ENCODE measurements around the gene ZNF227. TPM values are rescaled to one million over a fixed set of nuclear protein-coding genes. Genes with fewer than 3 reads are reported as not detected.

The ZNF227 gene
- polyA plus RNA-seq, 1 donor from 2014 or later, result 25.5 TPM

DNA sequence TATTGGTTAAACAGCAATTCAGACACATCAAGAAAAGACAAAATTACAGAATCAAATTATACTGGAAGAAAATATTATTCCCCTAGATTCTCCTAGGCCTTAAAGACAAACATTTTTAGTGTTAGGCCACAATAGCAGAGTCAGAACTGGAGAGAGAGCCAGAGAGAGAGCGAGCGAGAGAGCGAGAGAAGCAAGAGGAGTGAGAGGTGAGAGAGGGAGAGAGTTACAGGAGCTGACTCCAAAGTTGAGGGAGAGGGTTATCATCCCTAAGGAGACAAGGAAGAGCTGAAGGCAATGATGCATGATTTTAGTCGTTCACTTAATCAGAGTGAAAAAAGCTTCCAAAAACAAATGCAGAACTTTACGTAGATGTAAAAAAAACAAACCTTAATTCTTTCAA lies 20.2 kb upstream of the ZNF227 start (continued):
- TF ChIP-seq TAF1 (IDR thresholded peaks at IDR 0.05; ENCODE audit: low read depth), result no peak

DNA sequence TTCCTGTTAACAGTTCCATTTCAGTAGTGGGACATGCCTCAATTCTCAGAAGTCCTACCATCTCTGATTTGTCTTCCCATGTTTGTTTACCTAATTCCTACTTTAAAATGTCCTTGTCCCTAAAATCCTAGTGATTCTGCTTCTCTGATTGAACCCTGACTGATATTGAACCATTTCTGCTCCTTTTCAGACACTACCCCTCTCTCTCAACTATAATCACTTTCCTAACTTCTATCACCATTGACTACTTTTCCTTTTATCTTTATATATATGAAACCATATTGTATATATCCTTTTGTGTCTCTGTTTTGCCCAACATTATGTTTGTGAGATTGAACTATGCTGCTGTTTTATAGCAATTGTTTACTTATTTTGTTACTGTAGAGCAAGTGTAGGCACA lies 15.6 kb upstream of the ZNF227 start:
- H4K20me1 ChIP-seq (ENCODE audit: insufficient read depth), result no peaks in the 10 kb centered on the region
- H3K27me3 ChIP-seq (ENCODE audit: insufficient read depth, low read depth, low read length), result no peaks in the 10 kb centered on the region
- no peaks in the 10 kb centered on the region for H3F3A ChIP-seq (ENCODE audit: insufficient read depth, low read length, poor library complexity, severe bottlenecking)
- H3K9me3 ChIP-seq (ENCODE audit: low read length), result no peaks in the 10 kb centered on the region
- no peak overlapping the region for H3K9ac ChIP-seq (ENCODE audit: low read length)
- no peaks in the 10 kb centered on the region for H3K36me3 ChIP-seq (ENCODE audit: insufficient read depth, low read length)
- no peaks in the 10 kb centered on the region for H3K9me2 ChIP-seq (ENCODE audit: insufficient read depth, low read length)
- TF ChIP-seq EP300 (conservative IDR thresholded peaks at IDR 0.05; ENCODE audit: poor library complexity, severe bottlenecking) (no peak), TAF1 (IDR thresholded peaks at IDR 0.05; ENCODE audit: low read depth) (no peak), EZH2 (IDR thresholded peaks at IDR 0.05; ENCODE audit: borderline replicate concordance, insufficient read depth, low read length, poor library complexity, severe bottlenecking) (no peak), MXI1 (conservative IDR thresholded peaks at IDR 0.05; ENCODE audit: poor library complexity, severe bottlenecking) (no peak), SMC3 (conservative IDR thresholded peaks at IDR 0.05; ENCODE audit: poor library complexity) (no peak), POLR2AphosphoS5 (IDR thresholded peaks at IDR 0.05) (no peak), RAD21 (conservative IDR thresholded peaks at IDR 0.05) (no peak)
- TF ChIP-seq, protein P1, sequence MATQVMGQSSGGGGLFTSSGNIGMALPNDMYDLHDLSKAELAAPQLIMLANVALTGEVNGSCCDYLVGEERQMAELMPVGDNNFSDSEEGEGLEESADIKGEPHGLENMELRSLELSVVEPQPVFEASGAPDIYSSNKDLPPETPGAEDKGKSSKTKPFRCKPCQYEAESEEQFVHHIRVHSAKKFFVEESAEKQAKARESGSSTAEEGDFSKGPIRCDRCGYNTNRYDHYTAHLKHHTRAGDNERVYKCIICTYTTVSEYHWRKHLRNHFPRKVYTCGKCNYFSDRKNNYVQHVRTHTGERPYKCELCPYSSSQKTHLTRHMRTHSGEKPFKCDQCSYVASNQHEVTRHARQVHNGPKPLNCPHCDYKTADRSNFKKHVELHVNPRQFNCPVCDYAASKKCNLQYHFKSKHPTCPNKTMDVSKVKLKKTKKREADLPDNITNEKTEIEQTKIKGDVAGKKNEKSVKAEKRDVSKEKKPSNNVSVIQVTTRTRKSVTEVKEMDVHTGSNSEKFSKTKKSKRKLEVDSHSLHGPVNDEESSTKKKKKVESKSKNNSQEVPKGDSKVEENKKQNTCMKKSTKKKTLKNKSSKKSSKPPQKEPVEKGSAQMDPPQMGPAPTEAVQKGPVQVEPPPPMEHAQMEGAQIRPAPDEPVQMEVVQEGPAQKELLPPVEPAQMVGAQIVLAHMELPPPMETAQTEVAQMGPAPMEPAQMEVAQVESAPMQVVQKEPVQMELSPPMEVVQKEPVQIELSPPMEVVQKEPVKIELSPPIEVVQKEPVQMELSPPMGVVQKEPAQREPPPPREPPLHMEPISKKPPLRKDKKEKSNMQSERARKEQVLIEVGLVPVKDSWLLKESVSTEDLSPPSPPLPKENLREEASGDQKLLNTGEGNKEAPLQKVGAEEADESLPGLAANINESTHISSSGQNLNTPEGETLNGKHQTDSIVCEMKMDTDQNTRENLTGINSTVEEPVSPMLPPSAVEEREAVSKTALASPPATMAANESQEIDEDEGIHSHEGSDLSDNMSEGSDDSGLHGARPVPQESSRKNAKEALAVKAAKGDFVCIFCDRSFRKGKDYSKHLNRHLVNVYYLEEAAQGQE (IDR thresholded peaks at IDR 0.05; ENCODE audit: borderline replicate concordance), result no peak
- TF ChIP-seq, protein P2, sequence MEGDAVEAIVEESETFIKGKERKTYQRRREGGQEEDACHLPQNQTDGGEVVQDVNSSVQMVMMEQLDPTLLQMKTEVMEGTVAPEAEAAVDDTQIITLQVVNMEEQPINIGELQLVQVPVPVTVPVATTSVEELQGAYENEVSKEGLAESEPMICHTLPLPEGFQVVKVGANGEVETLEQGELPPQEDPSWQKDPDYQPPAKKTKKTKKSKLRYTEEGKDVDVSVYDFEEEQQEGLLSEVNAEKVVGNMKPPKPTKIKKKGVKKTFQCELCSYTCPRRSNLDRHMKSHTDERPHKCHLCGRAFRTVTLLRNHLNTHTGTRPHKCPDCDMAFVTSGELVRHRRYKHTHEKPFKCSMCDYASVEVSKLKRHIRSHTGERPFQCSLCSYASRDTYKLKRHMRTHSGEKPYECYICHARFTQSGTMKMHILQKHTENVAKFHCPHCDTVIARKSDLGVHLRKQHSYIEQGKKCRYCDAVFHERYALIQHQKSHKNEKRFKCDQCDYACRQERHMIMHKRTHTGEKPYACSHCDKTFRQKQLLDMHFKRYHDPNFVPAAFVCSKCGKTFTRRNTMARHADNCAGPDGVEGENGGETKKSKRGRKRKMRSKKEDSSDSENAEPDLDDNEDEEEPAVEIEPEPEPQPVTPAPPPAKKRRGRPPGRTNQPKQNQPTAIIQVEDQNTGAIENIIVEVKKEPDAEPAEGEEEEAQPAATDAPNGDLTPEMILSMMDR (IDR thresholded peaks at IDR 0.05; ENCODE audit: poor library complexity, severe bottlenecking), result no peak
- H3K79me2 ChIP-seq (replicated peaks; ENCODE audit: insufficient read depth, low read length), result no peaks in the 10 kb centered on the region
- no peak overlapping the region for H3K4me3 ChIP-seq (ENCODE audit: low read length)
- no peak overlapping the region for H3K27ac ChIP-seq (ENCODE audit: low read length)
- H2AFZ ChIP-seq (ENCODE audit: low read depth, low read length), result no peak overlapping the region
- H3K4me2 ChIP-seq (ENCODE audit: low read length), result no peak overlapping the region

DNA sequence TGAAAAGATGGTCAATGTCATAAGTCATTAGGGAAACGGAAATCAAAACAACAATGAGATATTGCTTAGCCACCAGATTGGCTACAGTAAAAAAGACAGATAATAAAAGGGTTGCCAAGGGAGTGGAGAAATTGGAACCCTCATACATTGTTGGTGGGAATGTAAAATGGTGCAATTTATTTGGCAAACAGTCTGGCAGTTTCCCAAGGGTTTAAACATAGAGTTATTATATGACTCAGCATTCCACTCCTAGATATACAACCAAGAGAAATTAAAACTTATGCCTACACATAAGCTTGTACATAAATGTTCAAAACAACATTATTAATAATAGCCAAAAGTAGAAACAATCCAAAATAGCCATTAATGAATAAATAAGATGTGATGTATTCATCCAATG lies 9.9 kb upstream of the ZNF227 start:
- H3K9me3 ChIP-seq (ENCODE audit: low read length), result peaks cover 4% of the 10 kb centered on the region
- H3K36me3 ChIP-seq (ENCODE audit: insufficient read depth, low read length), result no peaks in the 10 kb centered on the region
- H3K27me3 ChIP-seq (ENCODE audit: insufficient read depth, low read depth, low read length), result no peaks in the 10 kb centered on the region
- H3F3A ChIP-seq (ENCODE audit: insufficient read depth, low read length, poor library complexity, severe bottlenecking), result no peaks in the 10 kb centered on the region
- H3K27ac ChIP-seq (ENCODE audit: low read length), result no peak overlapping the region
- H3K9me2 ChIP-seq (ENCODE audit: insufficient read depth, low read length), result no peaks in the 10 kb centered on the region
- H4K20me1 ChIP-seq (ENCODE audit: insufficient read depth), result no peaks in the 10 kb centered on the region
- no peak overlapping the region for H3K4me2 ChIP-seq (ENCODE audit: low read length)
- H3K79me2 ChIP-seq (replicated peaks; ENCODE audit: insufficient read depth, low read length), result no peaks in the 10 kb centered on the region
- no peak overlapping the region for H3K4me3 ChIP-seq (ENCODE audit: low read length)
- no peak overlapping the region for H2AFZ ChIP-seq (ENCODE audit: low read depth, low read length)
- no peak overlapping the region for H3K9ac ChIP-seq (ENCODE audit: low read length)
- TF ChIP-seq SMC3 (conservative IDR thresholded peaks at IDR 0.05; ENCODE audit: poor library complexity) (no peak), EP300 (conservative IDR thresholded peaks at IDR 0.05; ENCODE audit: poor library complexity, severe bottlenecking) (no peak), TAF1 (IDR thresholded peaks at IDR 0.05; ENCODE audit: low read depth) (no peak), POLR2AphosphoS5 (IDR thresholded peaks at IDR 0.05) (no peak), MXI1 (conservative IDR thresholded peaks at IDR 0.05; ENCODE audit: poor library complexity, severe bottlenecking) (no peak), EZH2 (IDR thresholded peaks at IDR 0.05; ENCODE audit: borderline replicate concordance, insufficient read depth, low read length, poor library complexity, severe bottlenecking) (no peak), RAD21 (conservative IDR thresholded peaks at IDR 0.05) (no peak)
- TF ChIP-seq, protein P2 (IDR thresholded peaks at IDR 0.05; ENCODE audit: poor library complexity, severe bottlenecking), result no peak
- TF ChIP-seq, protein P1 (IDR thresholded peaks at IDR 0.05; ENCODE audit: borderline replicate concordance), result no peak
